ENCODE results near the gene RFX6. TPM values are rescaled to one million over a fixed set of nuclear protein-coding genes. Genes with fewer than 3 reads are reported as not detected.

RFX6 gene
- total RNA-seq, 1 donor from 2014 or later = not detected

- no peaks in the 10 kb centered on the region for H3K4me1 Mint-ChIP-seq (ENCODE audit: low read depth, unreplicated experiment)
- no peaks in the 10 kb centered on the region for H3K36me3 ChIP-seq (ENCODE audit: insufficient read depth, low read length)
- H3K27me3 ChIP-seq (ENCODE audit: insufficient read depth, low read length) = no peaks in the 10 kb centered on the region
- DNase-seq (ENCODE audit: low read depth) = peak; percentile 6
- H3K36me3 Mint-ChIP-seq (ENCODE audit: low read depth, unreplicated experiment) = no peaks in the 10 kb centered on the region
- H4K20me1 ChIP-seq (ENCODE audit: insufficient read depth, low read length) = no peaks in the 10 kb centered on the region
- no peaks in the 10 kb centered on the region for H3K9me3 ChIP-seq (ENCODE audit: insufficient read depth, low read depth, low read length)
- H3K4me1 ChIP-seq (ENCODE audit: insufficient read depth, low read length) = no peaks in the 10 kb centered on the region
- FAIRE-seq = no peak
- no peak overlapping the region for H3K27ac Mint-ChIP-seq (ENCODE audit: unreplicated experiment)
- H3K9ac ChIP-seq (ENCODE audit: low read length) = no peak overlapping the region
- no peak overlapping the region for H3K4me3 Mint-ChIP-seq (ENCODE audit: unreplicated experiment)
- no peak overlapping the region for H3K4me2 ChIP-seq (ENCODE audit: low read length)
- no peaks in the 10 kb centered on the region for H3K79me2 ChIP-seq (ENCODE audit: insufficient read depth, low read length)
- no peak for TF ChIP-seq EZH2 (IDR thresholded peaks at IDR 0.05; ENCODE audit: insufficient read depth, low read length)
- TF ChIP-seq CTCF (IDR thresholded peaks at IDR 0.05; ENCODE audit: insufficient read depth, low read depth, low read length) = peak; percentile 26
- H2AFZ ChIP-seq (ENCODE audit: low read depth, low read length) = no peak overlapping the region
- no peak overlapping the region for H3K27ac ChIP-seq (ENCODE audit: low read depth, low read length)
- no peaks in the 10 kb centered on the region for H3K9me3 Mint-ChIP-seq (ENCODE audit: unreplicated experiment)
- no peak overlapping the region for H3K4me3 ChIP-seq (ENCODE audit: insufficient read depth, low read depth, low read length)
- H3K27me3 Mint-ChIP-seq (ENCODE audit: low read depth, unreplicated experiment) = no peaks in the 10 kb centered on the region
Observed at GRCh38 chr6:116847227-116847626, 29.8 kb upstream of the RFX6 start.

- Histone ChIP-seq H3K27me3 (ENCODE audit: insufficient read depth, low read length) (no peaks in the 10 kb centered on the region), H2AFZ (ENCODE audit: low read depth, low read length) (no peak overlapping the region), H3K9me3 (ENCODE audit: insufficient read depth, low read depth, low read length) (no peaks in the 10 kb centered on the region), H3K79me2 (ENCODE audit: insufficient read depth, low read length) (no peaks in the 10 kb centered on the region), H3K27ac (ENCODE audit: low read depth, low read length) (no peak overlapping the region), H4K20me1 (ENCODE audit: insufficient read depth, low read length) (no peaks in the 10 kb centered on the region), H3K4me1 (ENCODE audit: insufficient read depth, low read length) (no peaks in the 10 kb centered on the region), H3K36me3 (ENCODE audit: insufficient read depth, low read length) (no peaks in the 10 kb centered on the region), H3K4me2 (ENCODE audit: low read length) (no peak overlapping the region), H3K9ac (ENCODE audit: low read length) (no peak overlapping the region), H3K4me3 (ENCODE audit: insufficient read depth, low read depth, low read length) (no peak overlapping the region)
- no peak overlapping the region for H3K4me3 Mint-ChIP-seq (ENCODE audit: unreplicated experiment)
- TF ChIP-seq CTCF (IDR thresholded peaks at IDR 0.05; ENCODE audit: insufficient read depth, low read depth, low read length) (no peak), EZH2 (IDR thresholded peaks at IDR 0.05; ENCODE audit: insufficient read depth, low read length) (no peak)
- H3K27me3 Mint-ChIP-seq (ENCODE audit: low read depth, unreplicated experiment) = no peaks in the 10 kb centered on the region
- FAIRE-seq (no peak), DNase-seq (ENCODE audit: low read depth) (no peak)
- no peaks in the 10 kb centered on the region for H3K36me3 Mint-ChIP-seq (ENCODE audit: low read depth, unreplicated experiment)
- peaks cover 24% of the 10 kb centered on the region for H3K9me3 Mint-ChIP-seq (ENCODE audit: unreplicated experiment)
- H3K27ac Mint-ChIP-seq (ENCODE audit: unreplicated experiment) = no peak overlapping the region
- no peaks in the 10 kb centered on the region for H3K4me1 Mint-ChIP-seq (ENCODE audit: low read depth, unreplicated experiment)
Observed at GRCh38 chr6:116858060-116858459, 19.0 kb upstream of the RFX6 start.

GRCh38 chr6:116859264-116859663 lies 17.8 kb upstream of the RFX6 start:
- FAIRE-seq = no peak
- Mint-ChIP-seq H3K27ac (ENCODE audit: unreplicated experiment) (no peak overlapping the region), H3K36me3 (ENCODE audit: low read depth, unreplicated experiment) (no peaks in the 10 kb centered on the region), H3K4me3 (ENCODE audit: unreplicated experiment) (no peak overlapping the region), H3K4me1 (ENCODE audit: low read depth, unreplicated experiment) (peaks cover 1% of the 10 kb centered on the region), H3K9me3 (ENCODE audit: unreplicated experiment) (peaks cover 16% of the 10 kb centered on the region), H3K27me3 (ENCODE audit: low read depth, unreplicated experiment) (no peaks in the 10 kb centered on the region)
- H3K27ac ChIP-seq (ENCODE audit: low read depth, low read length) = no peak overlapping the region
- DNase-seq (ENCODE audit: low read depth) = no peak
- TF ChIP-seq EZH2 (IDR thresholded peaks at IDR 0.05; ENCODE audit: insufficient read depth, low read length) (no peak), CTCF (IDR thresholded peaks at IDR 0.05; ENCODE audit: insufficient read depth, low read depth, low read length) (no peak)
- H2AFZ ChIP-seq (ENCODE audit: low read depth, low read length) = no peak overlapping the region
- no peaks in the 10 kb centered on the region for H3K79me2 ChIP-seq (ENCODE audit: insufficient read depth, low read length)
- no peaks in the 10 kb centered on the region for H3K4me1 ChIP-seq (ENCODE audit: insufficient read depth, low read length)
- H3K27me3 ChIP-seq (ENCODE audit: insufficient read depth, low read length) = no peaks in the 10 kb centered on the region
- H4K20me1 ChIP-seq (ENCODE audit: insufficient read depth, low read length) = no peaks in the 10 kb centered on the region
- no peak overlapping the region for H3K9ac ChIP-seq (ENCODE audit: low read length)
- no peak overlapping the region for H3K4me3 ChIP-seq (ENCODE audit: insufficient read depth, low read depth, low read length)
- H3K4me2 ChIP-seq (ENCODE audit: low read length) = no peak overlapping the region
- H3K9me3 ChIP-seq (ENCODE audit: insufficient read depth, low read depth, low read length) = no peaks in the 10 kb centered on the region
- H3K36me3 ChIP-seq (ENCODE audit: insufficient read depth, low read length) = no peaks in the 10 kb centered on the region
